ENCODE results near the gene CENPB. TPM values are rescaled to one million over a fixed set of nuclear protein-coding genes. Genes with fewer than 3 reads are reported as not detected.

The CENPB gene
- total and polyA plus RNA-seq, 8 donors: 30.2 to 46.5 (median 39.3) TPM

GRCh38 chr20:3820048-3820900, 33.7 kb upstream of the CENPB start, which contains the start of gene AP5S1:
TSS of gene AP5S1 (plus strand) at chr20:3820547. CDS start at chr20:3822118, 1,571 bp downstream.
- Histone ChIP-seq H3K27ac (peak within 1 kb of the TSS; percentile 98 to 100 (median 98)), H3K4me3 (peak within 1 kb of the TSS; percentile 51 to 80 (median 65)), H3K9me3 (no peaks in the 10 kb centered on the region), H3K4me1 (peaks cover 9 to 29% (median 21%) of the 10 kb centered on the region in 3 donors), H3K27me3 (no peaks in the 10 kb centered on the region), H3K36me3 (peaks cover 0 to 27% (median 19%) of the 10 kb centered on the region in 3 donors)
- TF ChIP-seq, protein P1, sequence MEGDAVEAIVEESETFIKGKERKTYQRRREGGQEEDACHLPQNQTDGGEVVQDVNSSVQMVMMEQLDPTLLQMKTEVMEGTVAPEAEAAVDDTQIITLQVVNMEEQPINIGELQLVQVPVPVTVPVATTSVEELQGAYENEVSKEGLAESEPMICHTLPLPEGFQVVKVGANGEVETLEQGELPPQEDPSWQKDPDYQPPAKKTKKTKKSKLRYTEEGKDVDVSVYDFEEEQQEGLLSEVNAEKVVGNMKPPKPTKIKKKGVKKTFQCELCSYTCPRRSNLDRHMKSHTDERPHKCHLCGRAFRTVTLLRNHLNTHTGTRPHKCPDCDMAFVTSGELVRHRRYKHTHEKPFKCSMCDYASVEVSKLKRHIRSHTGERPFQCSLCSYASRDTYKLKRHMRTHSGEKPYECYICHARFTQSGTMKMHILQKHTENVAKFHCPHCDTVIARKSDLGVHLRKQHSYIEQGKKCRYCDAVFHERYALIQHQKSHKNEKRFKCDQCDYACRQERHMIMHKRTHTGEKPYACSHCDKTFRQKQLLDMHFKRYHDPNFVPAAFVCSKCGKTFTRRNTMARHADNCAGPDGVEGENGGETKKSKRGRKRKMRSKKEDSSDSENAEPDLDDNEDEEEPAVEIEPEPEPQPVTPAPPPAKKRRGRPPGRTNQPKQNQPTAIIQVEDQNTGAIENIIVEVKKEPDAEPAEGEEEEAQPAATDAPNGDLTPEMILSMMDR (IDR thresholded peaks at IDR 0.05): peak; percentile 89 to 97 (median 96)
- 0% methylated on average over 93 to 96 of the region's 96 CpGs for WGBS, 2 donors
- intact Hi-C loops (cut with DNase I): loop anchor here in 1 of 3 donors (5.0 kb wide), 1 partner anchor 33 kb away; the partner anchor contains the start of gene CENPB
- peak; percentile 96 to 99 (median 97) for DNase-seq
- ATAC-seq: peak; percentile 79 to 91 (median 86)
- FAIRE-seq: peak; percentile 5

- ATAC-seq (no peak), FAIRE-seq (no peak), DNase-seq (peak in 1 of 6 donors; percentile 72)
- Histone ChIP-seq H3K4me3 (peak overlapping the region; percentile 51 to 80 (median 65)), H3K36me3 (peaks cover 0 to 26% (median 19%) of the 10 kb centered on the region in 3 donors), H3K27ac (peak overlapping the region; percentile 98 to 100 (median 98)), H3K4me1 (peaks cover 9 to 29% (median 21%) of the 10 kb centered on the region in 3 donors), H3K9me3 (no peaks in the 10 kb centered on the region), H3K27me3 (no peaks in the 10 kb centered on the region)
- intact Hi-C loops (cut with DNase I): loop anchor here in 1 of 3 donors (5.0 kb wide), 1 partner anchor 32 kb away; the partner anchor contains the start of gene CENPB
- TF ChIP-seq, protein P1 (IDR thresholded peaks at IDR 0.05): no peak
- WGBS, 2 donors: 58 to 60% methylated on average over 19 to 20 of the region's 20 CpGs
Measured at GRCh38 chr20:3819411-3820047, 33.0 kb upstream of the CENPB start.

DNA sequence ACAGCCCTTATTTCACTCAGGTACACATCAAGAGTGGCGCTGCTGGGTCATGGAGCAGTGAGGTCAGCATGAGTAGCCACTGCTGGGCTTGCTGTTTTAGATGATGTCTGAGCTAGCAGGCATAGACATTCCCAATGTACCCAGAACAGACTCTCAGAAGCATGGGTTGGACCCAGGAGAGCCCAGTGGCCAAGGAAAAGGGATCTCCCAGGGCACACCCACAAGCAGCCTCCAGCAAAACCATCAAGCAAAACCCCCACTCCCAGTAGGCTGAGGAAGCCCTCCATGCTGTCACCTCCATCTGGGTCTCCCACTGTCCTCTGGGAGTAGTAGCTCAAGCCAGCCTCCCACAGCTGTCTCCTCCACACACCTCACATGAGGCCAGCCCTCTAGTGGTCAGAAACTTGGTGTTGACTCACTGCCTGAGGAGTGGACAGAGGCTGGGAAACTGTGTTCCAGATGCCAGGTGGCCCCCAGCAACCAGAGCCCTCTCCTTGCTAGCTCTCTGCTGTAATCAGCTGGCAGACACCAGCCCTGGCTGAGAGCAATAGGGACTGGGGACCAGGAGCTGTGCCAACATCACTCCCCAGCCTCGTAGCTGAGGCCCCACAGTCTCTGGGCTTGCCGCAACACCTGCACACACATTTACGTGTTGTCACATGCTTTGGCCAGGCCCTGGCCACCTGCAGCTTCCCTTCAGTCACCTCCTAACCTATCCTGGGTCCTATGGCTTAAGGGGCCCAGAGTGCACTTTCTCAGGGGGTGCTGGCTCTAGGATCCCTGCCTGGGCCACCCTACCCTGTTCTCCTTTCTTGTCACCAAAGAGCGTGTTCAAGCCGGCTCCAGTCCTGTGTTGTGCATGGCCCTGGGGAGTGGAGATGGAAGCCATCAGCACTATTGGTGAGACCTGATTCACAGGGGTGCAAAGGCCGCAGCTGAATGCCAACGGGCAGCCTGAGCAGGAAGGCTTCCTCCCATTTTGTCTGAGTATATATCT, 31.9 kb upstream of the CENPB start:
- Histone ChIP-seq H3K4me3 (no peak overlapping the region), H3K9me3 (no peaks in the 10 kb centered on the region), H3K27ac (peak overlapping the region; percentile 70 to 99 (median 88)), H3K27me3 (no peaks in the 10 kb centered on the region), H3K4me1 (peaks cover 14 to 35% (median 28%) of the 10 kb centered on the region in 3 donors), H3K36me3 (peaks cover 0 to 15% (median 11%) of the 10 kb centered on the region in 3 donors)
- 47 to 50% methylated on average over 8 of the region's 8 CpGs for WGBS, 2 donors
- intact Hi-C loops (cut with DNase I): no loop called here
- TF ChIP-seq, protein P1 (IDR thresholded peaks at IDR 0.05): peak; percentile 55 to 76 (median 65)
- DNase-seq (peak; percentile 79 to 98 (median 96)), ATAC-seq (peak; percentile 69 to 76 (median 74)), FAIRE-seq (no peak)

GRCh38 chr20:3815703-3816315, 29.3 kb upstream of the CENPB start:
- intact Hi-C loops (cut with DNase I): no loop called here
- ATAC-seq: no peak
- no peak for FAIRE-seq
- DNase-seq: no peak
- Histone ChIP-seq H3K36me3 (no peaks in the 10 kb centered on the region), H3K27me3 (no peaks in the 10 kb centered on the region), H3K4me3 (no peak overlapping the region), H3K27ac (no peak overlapping the region), H3K9me3 (no peaks in the 10 kb centered on the region), H3K4me1 (peaks cover 28 to 49% (median 36%) of the 10 kb centered on the region in 3 donors)
- TF ChIP-seq, protein P1 (IDR thresholded peaks at IDR 0.05): no peak
- WGBS, 2 donors: 82 to 86% methylated on average over 9 of the region's 9 CpGs
